Kidney epithelial cell (primary cell): ENCODE results near the gene DLGAP1. TPM values are rescaled to one million over a fixed set of nuclear protein-coding genes. Genes with fewer than 3 reads are reported as not detected.

Source experiments
- DNase-seq: peaks from one replicate; pipeline ENCODE4 v3.0.0-alpha.2; 2010; ENCODE audit warnings: low read depth
- H3K27me3 ChIP-seq: 2 replicates; pipeline ENCODE4 v1.6.0; 2011; ENCODE audit warnings: low read length; ENCODE audit not compliant: control insufficient read depth, insufficient read depth
- H3K36me3 ChIP-seq: 2 replicates; pipeline ENCODE4 v1.5.1; 2011; ENCODE audit warnings: low read length; ENCODE audit not compliant: control insufficient read depth, insufficient read depth
- H3K4me3 ChIP-seq: 2 replicates; pipeline ENCODE4 v1.5.1; 2011; ENCODE audit warnings: low read depth, mild to moderate bottlenecking, control low read depth, low read length
- CTCF ChIP-seq: IDR thresholded peaks from 2 replicates; pipeline ENCODE4 v1.5.1; 2011; ENCODE audit warnings: mild to moderate bottlenecking, moderate library complexity, low read length, control low read depth, inconsistent platforms; ENCODE audit not compliant: insufficient read depth, poor library complexity, severe bottlenecking
- total RNA-seq: library from RNA; depleted of rRNA; stranded (reverse); fragments of >200 nt; gene quantifications from 2 replicates; pipeline ENCODE4 v1.2.3, GENCODE V29; 2015

Gene DLGAP1
- total RNA-seq, 1 donor from 2014 or later: 2.6 TPM

DNA sequence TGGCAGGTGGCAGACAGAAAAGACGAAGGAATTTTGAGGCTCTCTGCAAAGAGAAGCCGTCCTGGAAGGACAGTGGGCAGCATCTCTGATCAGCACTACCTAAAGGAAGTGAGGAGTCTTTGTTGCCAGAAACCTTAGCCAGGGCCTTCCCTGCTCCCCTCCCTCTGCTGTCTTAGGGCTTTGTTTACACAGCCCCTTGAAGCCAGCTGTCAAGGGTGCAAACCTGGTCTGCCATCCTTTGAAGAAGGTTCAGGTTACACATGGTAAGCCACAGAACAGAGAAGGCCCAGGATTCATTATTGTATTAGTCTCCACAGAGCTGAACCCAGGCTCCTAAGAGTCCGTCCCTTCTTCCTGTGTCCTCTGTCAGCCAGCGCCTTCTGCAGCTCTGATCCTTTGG, 648.5 kb downstream of the DLGAP1 start:
- DNase-seq: no peak
- no peak for TF ChIP-seq CTCF
- Histone ChIP-seq H3K36me3 (no peaks in the 10 kb centered on the region), H3K27me3 (no peaks in the 10 kb centered on the region), H3K4me3 (no peak overlapping the region)

- no peaks in the 10 kb centered on the region for H3K27me3 ChIP-seq
- DNase-seq: no peak
- no peak for TF ChIP-seq CTCF
- H3K36me3 ChIP-seq: no peaks in the 10 kb centered on the region
- no peak overlapping the region for H3K4me3 ChIP-seq
Measured at GRCh38 chr18:3804336-3804735, 650.8 kb downstream of the DLGAP1 start.

- DNase-seq: no peak
- TF ChIP-seq CTCF: no peak
- H3K27me3 ChIP-seq: no peaks in the 10 kb centered on the region
- no peaks in the 10 kb centered on the region for H3K36me3 ChIP-seq
- no peak overlapping the region for H3K4me3 ChIP-seq
Measured at GRCh38 chr18:3803350-3803749, 651.8 kb downstream of the DLGAP1 start.

GRCh38 chr18:3799515-3799914, 655.6 kb downstream of the DLGAP1 start:
- H3K36me3 ChIP-seq: no peaks in the 10 kb centered on the region
- no peaks in the 10 kb centered on the region for H3K27me3 ChIP-seq
- no peak overlapping the region for H3K4me3 ChIP-seq
- no peak for DNase-seq
- no peak for TF ChIP-seq CTCF

DNA sequence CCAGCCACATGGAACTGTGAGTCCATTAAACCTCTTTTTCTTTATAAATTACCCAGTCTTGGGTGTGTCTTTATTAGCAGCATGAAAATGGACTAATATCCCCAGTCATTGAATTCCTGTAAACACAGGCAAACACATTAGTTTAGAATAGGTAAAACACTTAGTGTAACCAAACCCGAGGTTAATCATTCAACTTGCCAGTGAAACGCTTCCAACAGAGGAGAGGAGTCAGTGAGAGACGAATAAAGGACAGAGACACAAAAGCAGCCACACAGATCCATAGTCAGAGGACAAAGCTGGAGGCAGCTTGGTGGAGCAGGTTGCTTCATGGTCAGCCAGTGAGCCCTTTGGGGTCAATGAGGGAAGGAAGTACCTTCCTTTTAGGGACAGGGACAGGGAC, 657.1 kb downstream of the DLGAP1 start:
- Histone ChIP-seq H3K27me3 (no peaks in the 10 kb centered on the region), H3K36me3 (no peaks in the 10 kb centered on the region), H3K4me3 (no peak overlapping the region)
- no peak for DNase-seq
- no peak for TF ChIP-seq CTCF

DNA sequence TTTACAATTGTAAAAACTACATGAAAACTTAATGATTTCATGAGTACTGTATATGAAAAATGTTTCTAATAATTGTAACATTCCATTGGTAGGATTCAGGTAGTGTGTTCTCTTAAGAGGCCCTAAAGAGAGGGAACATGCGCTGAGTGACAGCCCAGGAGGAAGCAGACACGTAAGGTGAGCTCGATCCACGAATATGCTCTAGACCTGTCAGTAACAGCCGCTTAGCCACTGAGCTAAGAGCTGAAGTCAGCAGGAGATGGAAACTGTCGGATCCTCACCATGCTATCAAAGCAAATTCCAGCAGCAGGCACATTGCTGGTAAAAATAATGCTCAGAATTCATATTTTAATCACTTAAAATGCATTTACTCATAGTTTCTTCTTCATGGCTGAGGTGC, 658.7 kb downstream of the DLGAP1 start:
- H3K4me3 ChIP-seq: no peak overlapping the region
- H3K27me3 ChIP-seq: no peaks in the 10 kb centered on the region
- H3K36me3 ChIP-seq: no peaks in the 10 kb centered on the region
- DNase-seq: no peak
- no peak for TF ChIP-seq CTCF
